GM18519 (cell line): ENCODE results near the gene ZKSCAN5.
"Not testable (repeated sequence)": the region's sequence is repeated elsewhere in the genome, so short reads cannot be mapped to it uniquely, and the experiment has no call there.

Experiments used
- ATAC-seq: cut with Tn5 transposase; IDR thresholded peaks from one replicate; pipeline ENCODE4 v1.9.1; 2021; ENCODE audit warnings: mild to moderate bottlenecking, moderate library complexity; ENCODE audit not compliant: unreplicated experiment, low FRiP score

The ZKSCAN5 gene

DNA sequence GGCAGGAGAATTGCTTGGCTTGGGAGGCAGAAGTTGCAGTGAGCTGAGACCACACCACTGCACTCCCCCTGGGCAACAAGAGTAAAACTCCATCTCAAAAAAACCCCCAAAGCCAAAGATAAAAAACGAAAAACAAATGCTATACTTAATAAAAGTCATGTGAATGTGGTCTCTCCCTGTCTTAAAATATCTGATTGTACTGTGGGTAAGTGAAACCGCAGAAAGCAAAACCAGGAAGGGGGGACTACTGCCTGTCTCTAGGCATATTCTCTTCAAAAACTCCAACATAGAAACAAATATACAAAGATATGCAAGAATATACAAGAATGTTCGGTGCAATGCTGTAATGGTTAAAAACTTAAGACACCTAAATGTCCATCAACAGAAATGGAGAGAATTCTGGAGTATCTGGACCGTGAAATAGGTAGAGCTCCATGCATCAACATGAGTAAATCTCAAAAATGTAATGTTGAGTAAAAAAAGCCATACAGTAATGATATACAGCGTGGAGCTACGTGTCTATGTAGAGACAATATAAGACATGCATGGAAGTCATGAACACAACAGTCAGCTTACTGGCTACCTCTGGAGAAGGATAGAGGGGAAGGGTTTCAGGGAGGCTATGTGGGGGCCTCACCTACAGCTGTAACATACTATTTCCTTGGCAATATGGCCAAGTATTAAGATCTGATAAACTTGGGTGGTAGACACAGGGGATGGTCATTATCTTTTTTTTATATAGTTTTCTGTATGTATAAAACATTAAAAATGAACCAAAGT, 6.5 kb upstream of the ZKSCAN5 start:
- ATAC-seq, result no peak

DNA sequence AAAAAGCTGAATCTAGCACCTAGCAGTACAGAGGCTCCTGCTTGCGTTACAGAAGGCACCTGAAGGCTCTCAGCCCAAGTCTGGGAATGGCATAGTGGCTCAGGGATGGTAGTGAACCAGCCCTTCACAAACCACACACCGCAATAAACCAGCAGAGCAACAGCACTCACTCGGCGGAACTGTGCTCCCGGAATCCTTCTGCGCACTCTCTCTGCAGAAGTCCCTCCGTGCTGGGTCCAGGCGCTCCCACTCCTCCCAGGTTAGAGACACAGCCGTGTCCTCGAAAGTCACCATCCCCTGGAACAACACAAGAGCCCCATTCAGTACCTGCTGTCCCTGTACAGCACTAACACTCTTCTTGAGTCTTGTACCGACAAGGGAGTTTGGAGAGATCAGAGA, 5.9 kb upstream of the ZKSCAN5 start:
- ATAC-seq, result no peak

DNA sequence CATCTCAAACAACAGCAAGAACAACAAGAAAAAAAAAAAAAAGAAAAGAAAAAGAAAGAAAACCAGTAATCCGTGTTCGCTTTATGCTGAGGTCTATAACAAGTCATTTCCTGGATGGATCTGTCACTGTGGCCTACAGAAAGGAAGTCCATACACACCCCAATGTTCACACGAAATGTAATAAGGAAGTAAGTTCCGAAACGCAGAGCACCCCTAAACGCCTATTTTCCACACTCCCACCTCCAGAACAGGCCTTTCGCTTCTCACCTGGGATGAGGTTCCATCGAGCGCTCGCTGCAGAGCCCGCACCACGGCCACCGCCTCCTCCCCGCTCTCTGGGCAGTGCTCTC, 5.1 kb upstream of the ZKSCAN5 start:
- peak; percentile 15 for ATAC-seq

GRCh38 chr7:99499721-99500636, 4.5 kb upstream of the ZKSCAN5 start, which contains the start of gene ZNF394:
Gene ZNF394 (minus strand): TSS chr7:99500281. CDS start chr7:99500093, 188 bp downstream.
- peak; percentile 34 for ATAC-seq

- ATAC-seq, result no peak
Observed at GRCh38 chr7:99500637-99501009, 3.8 kb upstream of the ZKSCAN5 start.

DNA sequence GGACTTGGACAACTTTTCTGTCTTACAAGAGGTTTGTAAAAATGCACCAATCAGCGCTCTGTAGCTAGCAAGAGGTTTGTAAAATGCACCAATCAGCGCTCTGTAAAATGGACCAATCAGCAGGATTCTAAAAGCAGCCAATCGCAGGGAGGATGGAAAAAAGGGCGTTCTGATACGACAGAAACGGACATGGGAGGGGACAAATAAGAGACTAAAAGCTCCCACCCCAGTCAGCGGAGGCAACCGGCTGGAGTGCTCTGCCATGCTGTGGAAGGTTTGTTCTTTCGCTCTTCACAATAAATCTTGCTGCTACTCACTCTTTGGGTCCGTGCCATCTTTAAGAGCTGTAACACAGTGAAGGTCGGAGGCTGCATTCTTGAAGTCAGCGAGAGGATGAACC, 3.2 kb upstream of the ZKSCAN5 start:
- ATAC-seq, result not testable (repeated sequence)

DNA sequence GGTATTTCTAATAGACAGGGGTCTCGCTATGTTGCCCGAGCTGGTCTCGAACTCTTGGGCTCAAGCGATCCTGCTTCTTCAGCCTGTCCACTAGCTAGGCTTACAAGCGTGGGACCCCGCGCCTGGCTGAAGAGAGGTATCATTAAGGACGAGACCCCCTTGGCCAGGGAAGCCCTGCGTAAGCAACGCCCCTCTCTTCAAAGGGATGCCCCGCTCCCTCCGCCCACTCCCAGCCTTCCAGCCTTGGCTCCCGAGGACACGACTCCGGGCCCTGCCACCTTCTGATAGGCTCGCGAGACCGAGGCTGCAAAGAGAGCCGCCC, 220 bp upstream of the ZKSCAN5 start:
- no peak for ATAC-seq

GRCh38 chr7:99505324-99505662, 831 bp downstream of the ZKSCAN5 start:
- peak; percentile 12 for ATAC-seq

DNA sequence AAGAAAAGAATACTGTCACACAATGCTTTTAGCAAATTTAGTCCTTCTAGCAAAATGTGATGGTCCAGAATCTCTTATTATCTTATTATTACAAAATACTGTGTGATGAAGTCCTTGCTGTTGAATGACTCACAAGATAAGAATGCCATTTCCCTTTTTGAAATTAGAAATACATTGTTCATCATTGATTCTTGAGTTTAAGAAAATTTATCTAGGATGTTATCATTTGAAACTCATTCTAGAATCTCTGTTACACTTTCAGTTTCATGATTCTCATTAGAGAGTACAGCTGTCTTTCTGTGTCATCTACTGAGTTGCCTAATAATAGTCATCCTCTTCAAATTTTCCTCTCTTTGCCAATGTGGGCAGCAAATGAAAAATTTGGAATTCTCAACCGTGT, 9.6 kb downstream of the ZKSCAN5 start:
- ATAC-seq, result no peak

DNA sequence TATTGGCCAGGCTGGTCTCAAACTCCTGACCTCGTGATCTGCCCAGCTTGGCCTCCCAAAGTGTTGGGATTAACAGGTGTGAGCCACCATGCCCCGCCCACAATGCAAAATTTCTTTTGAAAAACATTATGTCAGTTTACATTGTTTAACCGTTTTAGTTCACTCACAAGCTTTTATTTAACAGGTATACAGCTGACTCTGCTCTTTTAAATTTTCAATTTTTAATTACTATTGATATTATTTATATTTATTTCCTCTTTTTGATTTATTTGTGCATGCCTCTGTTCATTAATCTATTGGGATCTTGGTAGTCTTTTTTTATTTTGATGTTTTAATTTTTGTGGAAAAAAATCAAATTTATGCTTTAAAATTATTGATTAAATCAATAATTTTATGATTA, 16.9 kb downstream of the ZKSCAN5 start:
- ATAC-seq, result no peak

DNA sequence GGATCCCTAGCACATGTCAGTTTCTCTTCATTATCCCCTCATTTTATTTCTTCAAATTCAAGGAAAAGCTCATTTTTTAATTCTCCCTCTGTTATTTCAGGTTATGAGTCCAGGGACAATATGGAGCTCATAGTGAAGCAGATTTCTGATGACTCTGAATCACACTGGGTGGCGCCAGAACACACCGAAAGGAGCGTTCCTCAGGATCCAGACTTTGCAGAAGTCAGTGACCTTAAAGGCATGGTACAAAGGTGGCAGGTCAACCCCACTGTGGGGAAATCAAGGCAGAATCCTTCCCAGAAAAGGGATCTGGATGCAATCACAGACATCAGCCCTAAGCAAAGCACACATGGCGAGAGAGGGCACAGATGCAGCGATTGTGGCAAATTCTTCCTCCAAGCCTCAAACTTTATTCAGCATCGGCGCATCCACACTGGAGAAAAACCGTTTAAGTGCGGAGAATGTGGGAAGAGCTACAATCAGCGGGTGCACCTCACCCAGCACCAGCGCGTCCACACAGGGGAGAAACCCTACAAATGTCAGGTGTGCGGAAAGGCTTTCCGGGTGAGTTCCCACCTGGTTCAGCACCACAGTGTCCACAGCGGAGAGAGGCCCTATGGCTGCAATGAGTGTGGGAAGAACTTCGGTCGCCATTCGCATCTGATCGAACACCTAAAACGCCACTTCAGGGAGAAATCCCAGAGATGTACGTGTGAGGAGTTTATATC, 21.4 kb downstream of the ZKSCAN5 start:
- ATAC-seq, result no peak

GRCh38 chr7:99531354-99531765, 26.9 kb downstream of the ZKSCAN5 start:
- no peak for ATAC-seq

GRCh38 chr7:99535667-99536066, 31.2 kb downstream of the ZKSCAN5 start:
- no peak for ATAC-seq

DNA sequence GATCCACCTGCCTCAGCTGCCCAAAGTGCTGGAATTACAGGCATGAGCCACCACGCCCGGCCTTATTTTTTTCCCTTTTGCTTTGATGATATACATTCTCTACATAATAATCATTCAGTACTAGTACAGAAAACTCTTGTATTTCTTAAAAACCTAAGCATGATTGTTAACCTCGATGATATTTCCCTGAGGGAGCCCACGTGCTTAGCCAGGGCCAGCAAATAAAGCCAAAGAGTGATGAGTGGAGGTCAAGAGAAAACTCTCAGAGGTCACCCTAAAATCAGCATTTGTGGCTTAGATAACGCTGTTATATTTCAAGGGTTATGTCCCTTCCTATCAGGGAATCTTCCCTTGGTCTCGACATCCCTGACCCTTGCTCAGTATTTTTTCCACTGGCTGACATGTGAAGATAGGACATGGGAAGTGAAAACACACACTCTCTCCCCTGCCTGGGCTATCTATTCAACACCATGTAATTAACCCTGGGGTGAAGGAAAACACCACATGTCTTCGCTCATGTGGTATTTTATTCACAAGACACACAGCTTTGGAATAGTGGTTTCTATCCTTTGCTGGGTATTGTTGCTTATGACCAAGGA, 34.9 kb downstream of the ZKSCAN5 start:
- no peak for ATAC-seq

GRCh38 chr7:99540542-99540941, 36.1 kb downstream of the ZKSCAN5 start:
- ATAC-seq, result no peak

- no peak for ATAC-seq
Observed at GRCh38 chr7:99541212-99541611, 36.8 kb downstream of the ZKSCAN5 start.

DNA sequence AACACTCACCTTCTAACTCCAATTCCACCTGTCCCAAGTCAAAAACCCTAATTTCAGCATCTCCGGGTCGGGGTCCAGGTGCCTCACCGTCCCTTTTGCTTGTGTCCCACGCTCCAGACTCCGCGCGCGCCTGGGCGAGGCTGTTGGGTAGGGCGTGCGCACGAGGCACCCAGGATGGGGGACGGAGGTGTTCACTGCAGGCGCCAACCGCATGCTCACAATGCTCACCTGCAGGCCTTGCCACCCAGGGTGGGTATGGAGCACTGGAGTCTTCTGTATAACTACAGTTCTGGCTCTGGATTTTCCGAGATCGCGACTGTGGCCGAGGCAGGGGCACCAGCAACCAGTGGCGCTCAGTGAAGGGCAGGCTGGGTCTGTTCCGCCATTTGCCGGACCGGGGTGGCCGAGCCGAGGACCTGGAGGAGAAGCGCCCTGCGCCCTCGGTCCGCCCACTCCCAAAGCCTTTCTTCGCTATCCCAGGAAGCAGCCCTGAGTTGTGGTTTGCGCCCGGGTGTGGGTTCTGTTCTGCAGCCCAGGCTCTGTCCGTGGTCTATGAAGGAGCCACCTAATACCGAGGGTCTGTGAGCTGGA, 38.7 kb downstream of the ZKSCAN5 start:
- ATAC-seq, result no peak

DNA sequence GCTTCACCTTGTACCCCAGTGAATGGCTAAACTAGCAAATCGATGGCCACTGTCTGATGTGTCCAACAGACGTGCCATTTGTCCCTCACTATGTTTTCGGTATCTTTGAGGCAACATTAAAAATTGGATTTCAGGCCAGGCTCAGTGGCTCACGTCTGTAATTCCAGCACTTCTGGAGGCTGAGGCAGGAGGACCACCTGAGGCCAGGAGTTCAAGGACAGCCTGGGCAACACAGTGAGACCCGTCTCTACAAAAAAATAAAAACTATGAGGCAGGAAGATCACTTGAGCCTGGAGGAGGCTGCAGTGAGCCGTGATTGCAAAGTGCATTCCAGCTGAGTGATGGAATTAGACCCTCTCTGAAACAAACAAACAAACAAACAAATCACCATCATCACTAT, 39.5 kb downstream of the ZKSCAN5 start:
- ATAC-seq, result no peak

DNA sequence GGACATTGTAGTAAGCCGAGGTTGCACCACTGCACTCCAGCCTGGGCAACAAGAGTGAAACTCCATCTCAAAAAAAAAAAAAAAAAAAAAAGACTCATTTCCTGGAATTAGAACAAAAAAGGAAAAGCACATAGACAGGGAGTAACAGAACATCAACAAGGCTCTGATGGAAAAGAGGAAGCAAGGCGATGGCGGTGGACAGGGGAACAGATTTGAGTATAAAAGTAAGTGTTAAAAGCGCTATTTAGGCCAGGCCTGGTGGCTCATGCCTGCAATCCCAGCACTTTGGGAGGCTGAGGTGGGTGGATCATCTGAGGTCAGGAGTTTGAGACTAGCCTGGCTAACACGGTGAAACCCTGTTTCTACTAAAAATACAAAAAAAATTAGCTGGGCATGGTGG, 40.8 kb downstream of the ZKSCAN5 start:
- not testable (repeated sequence) for ATAC-seq

- not testable (repeated sequence) for ATAC-seq
Observed at GRCh38 chr7:99549545-99549944, 45.1 kb downstream of the ZKSCAN5 start.
